Fibroblast of skin of back (primary cell): ENCODE measurements around the gene HNRNPA1L2.
"Not testable (repeated sequence)": the region's sequence is repeated elsewhere in the genome, so short reads cannot be mapped to it uniquely, and the experiment has no call there.

ENCODE experiments used
- DNase-seq: peaks from one replicate; pipeline ENCODE4 v3.0.0-alpha.2; 2013

The HNRNPA1L2 gene

DNA sequence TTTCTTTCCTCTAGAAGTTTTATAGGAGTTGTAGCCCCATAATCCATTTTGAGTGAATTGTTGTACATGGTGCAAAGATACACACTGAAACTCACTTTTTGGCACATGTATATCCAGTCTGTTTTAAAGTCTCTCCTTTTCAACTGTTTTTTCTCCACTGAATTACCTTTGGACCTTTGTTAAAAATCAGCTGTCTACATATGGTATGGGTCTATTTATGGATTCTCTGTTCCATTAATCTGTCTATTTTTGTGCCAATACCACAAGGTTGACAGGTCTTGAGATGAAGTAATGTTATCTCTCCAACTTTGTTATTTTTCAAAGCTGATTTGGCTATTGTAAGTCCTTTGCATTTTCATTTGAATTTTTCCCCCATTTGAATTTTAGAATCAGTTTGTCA lies 4.7 kb downstream of the HNRNPA1L2 start:
- DNase-seq = no peak

DNA sequence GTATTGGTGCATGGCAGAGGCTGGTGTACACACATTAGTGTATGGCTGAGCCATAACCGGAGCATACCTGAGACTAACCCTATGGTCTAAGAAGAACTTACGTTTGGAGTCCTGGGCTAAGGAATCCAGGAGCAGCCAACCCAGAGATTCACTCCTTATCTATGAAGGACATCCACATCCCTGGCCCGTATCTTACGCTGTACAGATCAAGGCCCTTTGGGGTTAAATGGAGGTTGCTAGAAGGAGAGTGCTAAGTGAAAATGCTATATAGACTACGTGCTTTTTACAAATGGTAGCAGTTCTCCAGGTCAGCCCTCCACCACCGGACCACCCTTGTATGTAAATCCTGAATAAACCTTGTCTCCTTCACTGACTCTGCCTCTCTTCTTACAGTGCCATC lies 8.5 kb downstream of the HNRNPA1L2 start:
- no peak for DNase-seq

GRCh38 chr13:52651897-52652195 lies 9.6 kb downstream of the HNRNPA1L2 start:
- DNase-seq = no peak

- peak; percentile 99 for DNase-seq
These were observed 10.2 kb downstream of the HNRNPA1L2 start, which contains the start of gene SUGT1 for GRCh38 chr13:52652196-52652979. TSS of gene SUGT1 (plus strand) at chr13:52652836. CDS start at chr13:52652921, 85 bp downstream.

GRCh38 chr13:52652980-52653303 lies 10.7 kb downstream of the HNRNPA1L2 start:
- DNase-seq = no peak

DNA sequence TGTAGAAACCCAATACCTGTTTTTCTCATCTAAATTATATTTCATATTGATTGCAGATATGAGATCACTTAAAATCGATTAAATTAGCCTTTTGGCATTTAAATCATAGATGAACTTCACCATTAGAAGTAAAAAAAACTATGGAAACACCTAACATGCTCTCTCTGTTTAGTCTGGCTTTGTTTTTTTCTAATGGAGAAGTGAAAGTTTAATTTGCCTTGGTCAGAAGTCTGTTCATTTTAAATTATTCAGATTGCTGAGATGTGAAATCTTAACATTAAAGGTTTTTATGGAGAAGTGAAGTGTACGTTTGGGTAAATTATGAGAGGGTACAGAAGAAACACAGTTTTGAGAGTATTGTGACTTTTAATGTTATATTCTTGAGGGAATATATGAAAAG lies 17.1 kb downstream of the HNRNPA1L2 start:
- no peak for DNase-seq

DNA sequence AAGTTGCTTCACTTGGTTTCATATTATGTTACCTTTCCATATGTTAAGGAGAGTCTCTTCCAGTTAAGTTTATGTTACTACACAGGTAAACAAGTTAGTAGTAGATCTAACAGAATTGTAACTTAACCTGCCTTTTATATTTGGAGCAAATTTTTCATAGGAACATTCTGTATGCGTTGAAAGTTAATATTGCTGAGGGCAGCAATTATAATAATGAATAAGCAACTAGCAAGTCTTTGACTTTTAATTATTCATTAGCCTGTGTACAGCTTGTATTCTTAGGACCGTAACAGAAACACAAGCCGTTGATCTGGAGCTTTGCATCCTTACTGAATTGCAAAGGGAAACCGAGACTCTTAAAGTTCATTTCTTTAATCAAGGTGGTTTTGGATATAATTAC lies 22.0 kb downstream of the HNRNPA1L2 start:
- no peak for DNase-seq

DNA sequence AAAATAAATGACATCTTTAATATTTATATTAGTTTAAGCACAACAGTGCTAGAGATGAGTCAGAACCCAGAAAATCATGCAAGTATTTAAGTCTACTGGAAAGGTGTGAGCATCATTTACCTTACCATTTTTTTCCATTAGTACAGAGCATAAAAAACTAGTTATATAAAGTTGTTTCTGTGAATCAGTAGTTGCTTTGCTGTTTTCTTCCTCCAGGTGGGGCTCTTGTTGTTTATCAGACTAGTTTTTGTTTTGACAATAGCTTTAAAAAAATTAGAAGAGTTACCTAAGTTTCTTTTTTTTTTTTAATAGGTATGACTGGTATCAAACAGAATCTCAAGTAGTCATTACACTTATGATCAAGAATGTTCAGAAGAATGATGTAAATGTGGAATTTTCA lies 23.1 kb downstream of the HNRNPA1L2 start:
- DNase-seq = peak; percentile 15

GRCh38 chr13:52669677-52670076 lies 27.4 kb downstream of the HNRNPA1L2 start:
- no peak for DNase-seq

GRCh38 chr13:52670726-52671125 lies 28.5 kb downstream of the HNRNPA1L2 start:
- no peak for DNase-seq

- no peak for DNase-seq
These were observed 31.2 kb downstream of the HNRNPA1L2 start for GRCh38 chr13:52673465-52673864.

DNA sequence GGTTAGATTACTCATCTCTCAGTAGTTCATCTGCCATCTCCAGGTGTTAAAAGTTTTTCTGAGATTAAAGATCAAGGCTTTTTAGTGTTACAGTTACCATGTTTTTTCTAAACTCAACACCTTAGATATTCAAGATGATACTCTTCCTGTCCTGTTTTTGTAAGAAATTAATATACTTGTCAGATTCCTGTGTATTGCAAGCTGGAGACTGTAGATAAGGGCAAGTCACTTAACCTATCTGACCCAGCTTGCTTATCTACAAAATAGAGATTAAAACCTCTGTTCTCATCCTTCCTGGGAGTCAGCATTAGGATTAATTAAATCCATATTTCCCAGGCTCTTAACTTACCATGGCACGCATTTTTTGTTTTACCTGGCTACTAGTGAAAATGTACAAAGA lies 35.6 kb downstream of the HNRNPA1L2 start:
- no peak for DNase-seq

DNA sequence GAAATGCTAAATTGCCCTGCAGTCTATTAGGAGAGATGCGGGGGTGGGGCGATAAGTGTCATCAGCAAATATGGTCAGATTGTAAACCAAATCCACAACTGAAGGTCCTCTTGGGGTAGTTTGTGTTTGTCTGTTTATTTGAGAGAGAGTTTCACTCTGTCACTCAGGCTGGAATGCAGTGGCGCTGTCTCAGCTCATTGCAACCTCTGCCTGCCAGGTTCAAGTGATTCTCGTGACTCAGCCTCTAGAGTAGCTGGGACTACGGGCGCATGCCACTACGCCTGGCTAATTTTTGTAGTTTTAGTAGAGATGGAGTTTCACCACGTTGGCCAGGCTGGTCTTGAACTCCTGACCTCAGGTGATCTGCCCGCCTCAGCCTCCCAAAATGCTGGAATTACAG lies 43.6 kb downstream of the HNRNPA1L2 start:
- DNase-seq = not testable (repeated sequence)

DNA sequence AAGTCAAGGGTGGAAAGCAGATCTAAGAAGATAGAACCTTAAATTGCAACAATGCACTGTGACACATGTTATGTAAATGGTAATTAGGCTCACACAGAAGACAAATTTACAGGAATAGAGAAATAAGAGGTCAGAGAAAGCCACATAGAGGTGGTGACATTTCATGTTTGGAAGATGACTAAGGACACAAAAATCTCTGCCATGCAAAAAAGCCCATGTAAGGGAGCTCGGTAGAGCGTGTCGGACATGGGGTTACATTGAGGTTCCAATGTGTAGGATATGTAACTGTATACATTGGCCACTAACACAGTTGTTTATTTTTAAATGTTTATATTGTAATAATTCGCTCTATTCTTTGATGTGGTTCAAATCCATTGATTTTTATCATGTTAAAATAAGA lies 44.1 kb downstream of the HNRNPA1L2 start:
- peak; percentile 18 for DNase-seq
